Colonic mucosa (tissue), 4 donors: ENCODE data around the gene UGT1A3. TPM values are rescaled to one million over a fixed set of nuclear protein-coding genes. Genes with fewer than 3 reads are reported as not detected.

Source experiments
- DNase-seq: peaks from one replicate; pipeline ENCODE4 v3.0.0-alpha.2; 2020
- H3K27ac ChIP-seq: fragments of 200-600 bp; one replicate; pipeline ENCODE4 v1.8.0; 2021
- H3K27me3 ChIP-seq: fragments of 200-600 bp; one replicate; pipeline ENCODE4 v1.8.0; 2021
- H3K36me3 ChIP-seq: fragments of 200-600 bp; one replicate; pipeline ENCODE4 v1.8.0; 2021
- H3K4me1 ChIP-seq: fragments of 200-600 bp; one replicate; pipeline ENCODE4 v1.8.0; 2021; ENCODE audit warnings: mild to moderate bottlenecking
- H3K4me3 ChIP-seq: fragments of 200-600 bp; one replicate; pipeline ENCODE4 v1.8.0; 2021
- H3K9ac ChIP-seq, 2 donors: one replicate each; pipeline ENCODE4 v1.7.0; 2013; ENCODE audit warnings: control low read depth in 2 of 2, low read depth in 2 of 2, low read length in 2 of 2
- H3K9me3 ChIP-seq: fragments of 200-600 bp; one replicate; pipeline ENCODE4 v1.8.0; 2021
- CTCF ChIP-seq: fragments of 200-600 bp; IDR thresholded peaks from one replicate; pipeline ENCODE4 v1.8.0; 2022; ENCODE audit warnings: antibody characterized with exemption, mild to moderate bottlenecking
- intact Hi-C: fragments of 100-400 bp; cut with DNase I; formaldehyde crosslinking; loops from one replicate; pipeline ENCODE4 v1.14.1; 2022
- total RNA-seq, 2 donors: library from RNA; stranded (reverse); fragmentation: NEBNext Ultra II Directional in 1 of 2; extraction: Animal tissue kit (Norgen Biotek cat#: 25700) in 1 of 2; gene quantifications; one replicate each; pipeline ENCODE4 v1.2.1, GENCODE V29; 2021
- donor health status: healthy.
- donor health status: DM: no; HTN: no; CAD: no.
- donor health status: DM: no; HTN: no; CAD: no.

The UGT1A3 gene
- total RNA-seq, 2 donors from 2014 or later: 1.0 to 1.9 TPM

DNA sequence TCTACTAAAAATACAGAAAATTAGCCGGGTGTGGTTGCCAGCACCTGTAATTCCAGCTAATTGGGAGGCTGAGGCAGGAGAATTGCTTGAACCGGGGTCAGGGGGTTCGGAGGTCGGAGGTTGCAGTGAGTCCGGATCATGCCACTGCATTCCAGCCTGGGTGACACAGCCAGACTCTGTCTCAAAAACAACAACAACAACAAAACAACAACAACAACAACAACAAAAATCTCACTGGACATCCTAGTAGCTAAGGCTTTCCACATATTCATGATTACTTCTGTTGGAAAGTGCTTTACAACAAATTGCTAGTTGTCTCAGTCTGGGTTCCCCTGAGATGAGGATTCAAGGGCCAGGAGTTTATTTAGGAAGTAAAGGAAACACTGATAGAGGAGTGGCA is 45.0 kb downstream of the UGT1A3 start:
- Histone ChIP-seq H3K27ac (no peak overlapping the region), H3K36me3 (no peaks in the 10 kb centered on the region), H3K4me3 (no peak overlapping the region), H3K27me3 (no peaks in the 10 kb centered on the region), H3K4me1 (no peaks in the 10 kb centered on the region), H3K9ac (no peak overlapping the region), H3K9me3 (no peaks in the 10 kb centered on the region)
- no peak for DNase-seq
- intact Hi-C loops: no loop called here
- TF ChIP-seq CTCF: no peak

GRCh38 chr2:233775414-233775813 is 46.6 kb downstream of the UGT1A3 start:
- H3K36me3 ChIP-seq: no peaks in the 10 kb centered on the region
- no peaks in the 10 kb centered on the region for H3K27me3 ChIP-seq
- TF ChIP-seq CTCF: no peak
- H3K4me3 ChIP-seq: no peak overlapping the region
- H3K27ac ChIP-seq: no peak overlapping the region
- DNase-seq: no peak
- intact Hi-C loops: no loop called here
- no peaks in the 10 kb centered on the region for H3K9me3 ChIP-seq
- no peak overlapping the region for H3K9ac ChIP-seq
- no peaks in the 10 kb centered on the region for H3K4me1 ChIP-seq

- no peaks in the 10 kb centered on the region for H3K27me3 ChIP-seq
- H3K9me3 ChIP-seq: no peaks in the 10 kb centered on the region
- H3K27ac ChIP-seq: no peak within 1 kb of the TSS
- no peaks in the 10 kb centered on the region for H3K36me3 ChIP-seq
- no peak for DNase-seq
- TF ChIP-seq CTCF: no peak
- H3K9ac ChIP-seq: no peak within 1 kb of the TSS
- H3K4me1 ChIP-seq: no peaks in the 10 kb centered on the region
- H3K4me3 ChIP-seq: no peak within 1 kb of the TSS
- intact Hi-C loops: no loop called here
Observed at GRCh38 chr2:233778030-233778429, 49.2 kb downstream of the UGT1A3 start, which contains the start of gene MROH2A. MROH2A (plus strand) TSS chr2:233778330; CDS start chr2:233779359, 1,029 bp downstream.

DNA sequence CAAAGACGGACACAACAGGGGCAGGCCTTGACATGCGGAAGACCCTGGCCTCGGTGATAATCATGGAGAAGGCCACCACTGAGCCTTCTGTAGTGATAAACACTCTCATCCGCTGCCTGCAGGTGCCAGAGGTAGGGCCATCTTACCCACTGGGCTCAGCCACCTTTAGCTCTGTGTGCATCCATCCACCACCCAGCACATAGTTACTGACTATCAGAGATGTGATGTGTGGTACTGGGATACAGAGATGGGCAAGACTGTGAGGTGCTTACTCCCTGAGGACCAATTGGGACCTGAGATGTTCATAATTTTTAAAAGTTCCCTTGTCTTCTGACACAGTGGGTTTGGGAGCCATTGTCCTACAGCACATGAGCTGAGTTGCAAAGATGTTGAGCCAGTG is 50.9 kb downstream of the UGT1A3 start:
- no peaks in the 10 kb centered on the region for H3K9me3 ChIP-seq
- intact Hi-C loops: no loop called here
- no peaks in the 10 kb centered on the region for H3K4me1 ChIP-seq
- H3K9ac ChIP-seq: no peak overlapping the region
- no peak overlapping the region for H3K4me3 ChIP-seq
- no peaks in the 10 kb centered on the region for H3K36me3 ChIP-seq
- H3K27ac ChIP-seq: no peak overlapping the region
- TF ChIP-seq CTCF: no peak
- no peak for DNase-seq
- no peaks in the 10 kb centered on the region for H3K27me3 ChIP-seq

DNA sequence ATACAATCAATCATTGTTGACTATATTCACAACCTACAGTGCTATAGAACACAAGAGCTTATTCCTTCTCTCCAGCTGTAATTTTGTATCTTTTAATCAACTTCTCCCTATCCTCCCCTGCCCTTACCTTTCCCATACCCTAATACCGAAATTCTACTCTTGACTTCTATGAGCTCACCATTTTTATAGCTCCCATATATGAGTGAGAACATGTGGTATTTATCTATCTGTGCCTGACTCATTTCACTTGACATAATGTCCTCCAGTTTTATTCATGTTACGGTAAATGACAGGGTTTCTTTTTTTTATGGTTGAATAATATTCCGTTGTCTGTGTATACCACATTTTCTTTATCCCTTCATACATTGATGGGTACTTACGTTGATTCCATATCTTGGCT is 51.9 kb downstream of the UGT1A3 start:
- Histone ChIP-seq H3K4me3 (no peak overlapping the region), H3K27me3 (no peaks in the 10 kb centered on the region), H3K27ac (no peak overlapping the region), H3K4me1 (no peaks in the 10 kb centered on the region), H3K36me3 (no peaks in the 10 kb centered on the region), H3K9me3 (no peaks in the 10 kb centered on the region), H3K9ac (no peak overlapping the region)
- intact Hi-C loops: no loop called here
- no peak for TF ChIP-seq CTCF
- no peak for DNase-seq

DNA sequence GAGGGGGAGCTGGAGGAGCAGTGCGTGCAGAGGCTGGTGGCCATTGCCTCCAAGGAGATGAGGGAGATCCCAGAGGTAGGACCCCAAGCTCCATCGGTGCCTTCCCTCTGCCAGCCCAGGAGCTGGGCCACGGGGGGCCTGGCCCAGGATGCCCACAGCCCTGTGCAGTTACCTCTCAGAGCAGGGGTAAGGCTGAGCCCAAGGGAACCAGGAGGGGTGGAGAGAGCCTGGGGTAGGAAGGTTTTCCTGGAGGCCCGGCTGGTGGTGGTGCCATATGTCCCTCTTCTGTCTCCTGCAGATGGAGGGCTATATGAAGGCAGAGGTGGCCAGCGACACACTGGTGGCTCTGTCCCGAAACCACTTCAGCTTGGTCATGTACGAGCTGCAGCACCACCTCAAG is 60.7 kb downstream of the UGT1A3 start:
- DNase-seq: peak; percentile 9
- Histone ChIP-seq H3K4me1 (no peaks in the 10 kb centered on the region), H3K9ac (no peak overlapping the region), H3K4me3 (no peak overlapping the region), H3K36me3 (no peaks in the 10 kb centered on the region), H3K27ac (no peak overlapping the region), H3K27me3 (no peaks in the 10 kb centered on the region), H3K9me3 (no peaks in the 10 kb centered on the region)
- intact Hi-C loops: no loop called here
- no peak for TF ChIP-seq CTCF
